H9 (cell line): ENCODE results near the gene C11orf24. TPM values are rescaled to one million over a fixed set of nuclear protein-coding genes. Genes with fewer than 3 reads are reported as not detected.

ENCODE experiments used
- DNase-seq: peaks from one replicate; pipeline ENCODE4 v3.0.0-alpha.2; 2017
- H2AFZ ChIP-seq: one replicate; pipeline ENCODE4 v1.6.1; 2013; ENCODE audit warnings: mild to moderate bottlenecking, low read length, control low read depth, moderate library complexity
- H2AK5ac ChIP-seq: 2 replicates; pipeline ENCODE4 v1.6.1; 2013; ENCODE audit warnings: low read length, control low read depth, mixed read lengths; ENCODE audit not compliant: insufficient read length
- H2BK120ac ChIP-seq: one replicate; pipeline ENCODE4 v1.6.1; 2013; ENCODE audit warnings: low read depth, mild to moderate bottlenecking, low read length, control low read depth, inconsistent platforms; ENCODE audit not compliant: poor library complexity, severe bottlenecking
- H2BK12ac ChIP-seq: 2 replicates; pipeline ENCODE4 v1.6.1; 2013; ENCODE audit warnings: low read length, control low read depth, mixed read lengths, low read depth; ENCODE audit not compliant: insufficient read length
- H2BK15ac ChIP-seq: 2 replicates; pipeline ENCODE4 v1.6.1; 2013; ENCODE audit warnings: low read depth, low read length, control low read depth
- H2BK20ac ChIP-seq: one replicate; pipeline ENCODE4 v1.6.1; 2013; ENCODE audit warnings: low read depth, mild to moderate bottlenecking, low read length, control low read depth, inconsistent platforms; ENCODE audit not compliant: poor library complexity, severe bottlenecking
- H2BK5ac ChIP-seq: 2 replicates; pipeline ENCODE4 v1.6.1; 2013; ENCODE audit warnings: low read length, control low read depth, mixed read lengths; ENCODE audit not compliant: insufficient read length
- H3K14ac ChIP-seq: 2 replicates; pipeline ENCODE4 v1.6.1; 2013; ENCODE audit warnings: low read length, control low read depth; ENCODE audit not compliant: insufficient read depth
- H3K18ac ChIP-seq: 2 replicates; pipeline ENCODE4 v1.6.1; 2013; ENCODE audit warnings: low read depth, mild to moderate bottlenecking, mixed read lengths, low read length, control low read depth; ENCODE audit not compliant: insufficient read length
- H3K23ac ChIP-seq: 2 replicates; pipeline ENCODE4 v1.6.1; 2013; ENCODE audit warnings: low read length, control low read depth, mixed read lengths, low read depth; ENCODE audit not compliant: insufficient read length
- H3K23me2 ChIP-seq: 2 replicates; pipeline ENCODE4 v1.6.1; 2013; ENCODE audit warnings: low read depth, mild to moderate bottlenecking, mixed read lengths, low read length, control low read depth; ENCODE audit not compliant: insufficient read length, poor library complexity, severe bottlenecking
- H3K27ac ChIP-seq: 2 replicates; pipeline ENCODE4 v1.5.1; 2013; ENCODE audit warnings: low read length, control low read depth, mixed read lengths, low read depth; ENCODE audit not compliant: insufficient read length
- H3K27me3 ChIP-seq: 2 replicates; pipeline ENCODE4 v1.6.1; 2013; ENCODE audit warnings: low read length, control low read depth, inconsistent platforms; ENCODE audit not compliant: insufficient read depth
- H3K4ac ChIP-seq: 2 replicates; pipeline ENCODE4 v1.6.1; 2013; ENCODE audit warnings: low read depth, mild to moderate bottlenecking, control low read depth, inconsistent platforms, low read length, moderate library complexity
- H3K4me1 ChIP-seq: 2 replicates; pipeline ENCODE4 v1.6.1; 2013; ENCODE audit warnings: low read length, control low read depth, inconsistent platforms; ENCODE audit not compliant: insufficient read depth
- H3K4me2 ChIP-seq: 2 replicates; pipeline ENCODE4 v1.6.1; 2013; ENCODE audit warnings: low read length, control low read depth, mixed read lengths; ENCODE audit not compliant: insufficient read length, insufficient read depth
- H3K56ac ChIP-seq: 2 replicates; pipeline ENCODE4 v1.6.1; 2013; ENCODE audit warnings: low read depth, mild to moderate bottlenecking, mixed read lengths, low read length, control low read depth; ENCODE audit not compliant: insufficient read length
- H3K79me1 ChIP-seq: 2 replicates; pipeline ENCODE4 v1.6.1; 2013; ENCODE audit warnings: low read depth, mild to moderate bottlenecking, moderate library complexity, low read length, control low read depth, inconsistent platforms; ENCODE audit not compliant: insufficient read depth, poor library complexity, severe bottlenecking
- H3K79me2 ChIP-seq: 2 replicates; pipeline ENCODE4 v1.6.1; 2013; ENCODE audit warnings: low read length, control low read depth, inconsistent platforms; ENCODE audit not compliant: insufficient read depth
- H3K9ac ChIP-seq: 2 replicates; pipeline ENCODE4 v1.6.1; 2013; ENCODE audit warnings: low read length, control low read depth, mixed read lengths; ENCODE audit not compliant: insufficient read length; ENCODE audit errors: extremely low read depth
- H3K9me3 ChIP-seq: one replicate; pipeline ENCODE4 v1.6.1; 2013; ENCODE audit warnings: low read depth, low read length, inconsistent platforms; ENCODE audit not compliant: control insufficient read depth
- H3T11ph ChIP-seq: one replicate; pipeline ENCODE4 v1.6.1; 2013; ENCODE audit warnings: mild to moderate bottlenecking, low read length, control low read depth, inconsistent platforms
- H4K20me1 ChIP-seq: one replicate; pipeline ENCODE4 v1.6.1; 2013; ENCODE audit not compliant: control insufficient read depth, insufficient read length, insufficient read depth
- H4K5ac ChIP-seq: 2 replicates; pipeline ENCODE4 v1.6.1; 2013; ENCODE audit warnings: low read depth, mild to moderate bottlenecking, mixed read lengths, low read length, control low read depth; ENCODE audit not compliant: insufficient read length
- H4K8ac ChIP-seq: replicated peaks from 2 replicates; pipeline ENCODE4 v1.6.1; 2013; ENCODE audit warnings: low read length, control low read depth, mixed read lengths, low read depth; ENCODE audit not compliant: insufficient read length
- H4K91ac ChIP-seq: 2 replicates; pipeline ENCODE4 v1.6.1; 2013; ENCODE audit warnings: low read depth, mild to moderate bottlenecking, moderate library complexity, mixed read lengths, low read length, control low read depth; ENCODE audit not compliant: insufficient read length
- H3K27ac Mint-ChIP-seq, 3 experiments: 2 replicates in 2 of 3; 3 replicates in 1 of 3; pipeline ENCODE4 v1.8.0; 2020 to 2021; ENCODE audit warnings: mixed read lengths in 3 of 3, mild to moderate bottlenecking in 1 of 3, moderate library complexity in 1 of 3
- H3K27me3 Mint-ChIP-seq: 2 replicates; pipeline ENCODE4 v1.8.0; 2021; ENCODE audit warnings: low read depth, mild to moderate bottlenecking, moderate library complexity, mixed read lengths
- H3K36me3 Mint-ChIP-seq, 3 experiments: 2 replicates in 2 of 3; 3 replicates in 1 of 3; pipeline ENCODE4 v1.8.0; 2020 to 2021; ENCODE audit warnings: low read depth in 3 of 3, mixed read lengths in 3 of 3; ENCODE audit not compliant: insufficient read depth in 1 of 3
- H3K4me1 Mint-ChIP-seq, 2 experiments: 2 replicates each; pipeline ENCODE4 v1.8.0; 2020; ENCODE audit warnings: mixed read lengths in 2 of 2
- H3K4me3 Mint-ChIP-seq, 2 experiments: 2 replicates in 1 of 2; 3 replicates in 1 of 2; pipeline ENCODE4 v1.8.0; 2020 to 2021; ENCODE audit warnings: mild to moderate bottlenecking in 2 of 2, mixed read lengths in 2 of 2, moderate library complexity in 1 of 2
- H3K9me3 Mint-ChIP-seq, 2 experiments: 2 replicates in 1 of 2; 3 replicates in 1 of 2; pipeline ENCODE4 v1.8.0; 2020; ENCODE audit warnings: mild to moderate bottlenecking in 2 of 2, mixed read lengths in 2 of 2, moderate library complexity in 1 of 2
- WGBS: extraction: QIAGEN DNeasy Blood & Tissue Kit; methylation state at CpG from one replicate; pipeline ENCODE4 v1.1.7; 2013; ENCODE audit warnings: missing lambda C conversion rate, low lambda C conversion rate, mixed read lengths; ENCODE audit not compliant: insufficient read length; ENCODE audit errors: extremely low coverage; 5-methylcytosine and 5-hydroxymethylcytosine counted together
- total RNA-seq: library from RNA; stranded (reverse); gene quantifications from 2 replicates; pipeline ENCODE4 v1.2.1, GENCODE V29; 2021
- TF ChIP-seq, protein P1 (sequence below): fragments of 200-600 bp; sonication (generic); conservative IDR thresholded peaks from 3 replicates; pipeline ENCODE4 v1.8.0; 2021; ENCODE audit warnings: antibody characterized with exemption, mild to moderate bottlenecking

The C11orf24 gene
- total RNA-seq, 1 experiment from 2014 or later: 46.8 TPM

- Histone ChIP-seq H3K79me1 (no peaks in the 10 kb centered on the region), H4K20me1 (no peaks in the 10 kb centered on the region), H3K18ac (no peak overlapping the region), H3K9ac (no peak overlapping the region), H3T11ph (no peak overlapping the region), H3K27me3 (no peaks in the 10 kb centered on the region), H3K23ac (no peak overlapping the region), H3K23me2 (no peaks in the 10 kb centered on the region), H4K5ac (no peak overlapping the region), H2BK15ac (no peak overlapping the region), H4K91ac (no peak overlapping the region), H4K8ac (no peak overlapping the region), H3K79me2 (no peaks in the 10 kb centered on the region), H2AK5ac (no peak overlapping the region), H3K4ac (no peak overlapping the region), H2AFZ (no peak overlapping the region), H2BK20ac (no peak overlapping the region), H3K4me1 (peaks cover 3% of the 10 kb centered on the region; the same call in 1 of the 2 replicates), H3K9me3 (no peaks in the 10 kb centered on the region), H2BK5ac (no peak overlapping the region), H3K27ac (no peak overlapping the region), H3K4me2 (no peak overlapping the region), H3K14ac (no peak overlapping the region), H2BK120ac (no peak overlapping the region), H3K56ac (no peak overlapping the region), H2BK12ac (no peak overlapping the region)
- H3K9me3 Mint-ChIP-seq: no peaks in the 10 kb centered on the region
- H3K4me3 Mint-ChIP-seq: peak overlapping the region in 1 of 2 experiments; percentile 14; a peak in 1 of 5 replicates
- TF ChIP-seq, protein P1, sequence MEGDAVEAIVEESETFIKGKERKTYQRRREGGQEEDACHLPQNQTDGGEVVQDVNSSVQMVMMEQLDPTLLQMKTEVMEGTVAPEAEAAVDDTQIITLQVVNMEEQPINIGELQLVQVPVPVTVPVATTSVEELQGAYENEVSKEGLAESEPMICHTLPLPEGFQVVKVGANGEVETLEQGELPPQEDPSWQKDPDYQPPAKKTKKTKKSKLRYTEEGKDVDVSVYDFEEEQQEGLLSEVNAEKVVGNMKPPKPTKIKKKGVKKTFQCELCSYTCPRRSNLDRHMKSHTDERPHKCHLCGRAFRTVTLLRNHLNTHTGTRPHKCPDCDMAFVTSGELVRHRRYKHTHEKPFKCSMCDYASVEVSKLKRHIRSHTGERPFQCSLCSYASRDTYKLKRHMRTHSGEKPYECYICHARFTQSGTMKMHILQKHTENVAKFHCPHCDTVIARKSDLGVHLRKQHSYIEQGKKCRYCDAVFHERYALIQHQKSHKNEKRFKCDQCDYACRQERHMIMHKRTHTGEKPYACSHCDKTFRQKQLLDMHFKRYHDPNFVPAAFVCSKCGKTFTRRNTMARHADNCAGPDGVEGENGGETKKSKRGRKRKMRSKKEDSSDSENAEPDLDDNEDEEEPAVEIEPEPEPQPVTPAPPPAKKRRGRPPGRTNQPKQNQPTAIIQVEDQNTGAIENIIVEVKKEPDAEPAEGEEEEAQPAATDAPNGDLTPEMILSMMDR: no peak
- no CpG with 5 or more reads among the region's 13 CpGs for WGBS
- H3K27ac Mint-ChIP-seq: no peak overlapping the region
- H3K4me1 Mint-ChIP-seq: peaks cover 9 to 10% of the 10 kb centered on the region in 2 experiments
- H3K36me3 Mint-ChIP-seq: peaks cover 16 to 29% (median 20%) of the 10 kb centered on the region in 3 experiments; a peak in 6 of 7 replicates
- peak; percentile 25 for DNase-seq
- peaks cover 12% of the 10 kb centered on the region for H3K27me3 Mint-ChIP-seq
Measured at GRCh38 chr11:68258363-68258765, 13.4 kb downstream of the C11orf24 start.
